ENCODE data around the gene PIGU.
A peak's percentile ranks its signal among the peaks of the same experiment; 100 is the strongest.

DNA sequence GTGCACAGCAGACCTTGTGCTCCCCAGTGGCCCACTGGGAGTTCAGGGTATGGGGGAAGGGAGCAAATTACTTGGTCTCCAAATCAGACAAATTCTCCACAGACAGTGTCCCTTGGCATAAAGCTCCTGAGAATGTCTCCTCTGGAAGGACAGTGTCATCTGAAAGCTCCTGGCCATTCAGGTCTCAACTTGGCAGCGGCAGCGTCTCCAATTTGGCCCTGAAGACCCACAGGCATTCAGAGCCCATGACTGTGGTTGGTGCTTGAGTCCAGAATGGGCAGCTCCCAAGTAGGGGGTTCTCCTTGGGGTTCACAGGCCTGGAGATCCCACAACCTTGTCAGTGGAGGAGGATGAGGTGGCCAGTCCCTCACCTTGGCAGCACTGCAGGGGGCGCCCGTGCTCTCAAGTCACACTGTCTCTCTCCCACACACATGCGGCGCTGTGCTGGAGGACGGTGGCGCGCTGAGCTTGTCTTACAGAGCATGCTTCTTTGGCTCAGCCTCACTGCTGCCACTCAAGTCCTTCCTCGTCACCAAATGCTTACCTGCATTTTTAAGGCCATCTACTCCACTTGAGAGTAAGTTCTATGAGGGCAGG lies 140.0 kb downstream of the PIGU start:
- TF ChIP-seq FOXA1 (IDR thresholded peaks at IDR 0.05; ENCODE audit: borderline replicate concordance) (no peak), POLR2AphosphoS5 (IDR thresholded peaks at IDR 0.05; ENCODE audit: control insufficient read depth, insufficient read depth, low read depth, low read length) (no peak), HNRNPL (IDR thresholded peaks at IDR 0.05; ENCODE audit: low read depth, low read length) (no peak), STAT5B (CRISPR knock-in tag; IDR thresholded peaks at IDR 0.05) (no peak), EWSR1 (IDR thresholded peaks at IDR 0.05; ENCODE audit: borderline replicate concordance, low read depth, partially characterized antibody) (no peak), RAD51 (IDR thresholded peaks at IDR 0.05; ENCODE audit: borderline replicate concordance, low read depth) (no peak), EP300 (IDR thresholded peaks at IDR 0.05; ENCODE audit: low read length) (no peak), KLF1 (tag; IDR thresholded peaks at IDR 0.05) (no peak), ZNF24 (IDR thresholded peaks at IDR 0.05) (no peak), NFATC3 (IDR thresholded peaks at IDR 0.05) (no peak), ATF2 (CRISPR knock-in tag; IDR thresholded peaks at IDR 0.05) (no peak), ESRRA (IDR thresholded peaks at IDR 0.05; ENCODE audit: borderline replicate concordance, low read depth) (no peak)
- TF ChIP-seq, protein P1, sequence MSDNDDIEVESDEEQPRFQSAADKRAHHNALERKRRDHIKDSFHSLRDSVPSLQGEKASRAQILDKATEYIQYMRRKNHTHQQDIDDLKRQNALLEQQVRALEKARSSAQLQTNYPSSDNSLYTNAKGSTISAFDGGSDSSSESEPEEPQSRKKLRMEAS (CRISPR knock-in tag; IDR thresholded peaks at IDR 0.05), result peak; percentile 56

Measured in K562 (cell line).